T follicular helper cell (primary cell): Measurements from ENCODE around the gene NADSYN1.

ENCODE experiments used
- DNase-seq: peaks from one replicate; pipeline ENCODE4 v3.0.0-alpha.2; 2020; ENCODE audit warnings: low read depth

Gene NADSYN1

DNA sequence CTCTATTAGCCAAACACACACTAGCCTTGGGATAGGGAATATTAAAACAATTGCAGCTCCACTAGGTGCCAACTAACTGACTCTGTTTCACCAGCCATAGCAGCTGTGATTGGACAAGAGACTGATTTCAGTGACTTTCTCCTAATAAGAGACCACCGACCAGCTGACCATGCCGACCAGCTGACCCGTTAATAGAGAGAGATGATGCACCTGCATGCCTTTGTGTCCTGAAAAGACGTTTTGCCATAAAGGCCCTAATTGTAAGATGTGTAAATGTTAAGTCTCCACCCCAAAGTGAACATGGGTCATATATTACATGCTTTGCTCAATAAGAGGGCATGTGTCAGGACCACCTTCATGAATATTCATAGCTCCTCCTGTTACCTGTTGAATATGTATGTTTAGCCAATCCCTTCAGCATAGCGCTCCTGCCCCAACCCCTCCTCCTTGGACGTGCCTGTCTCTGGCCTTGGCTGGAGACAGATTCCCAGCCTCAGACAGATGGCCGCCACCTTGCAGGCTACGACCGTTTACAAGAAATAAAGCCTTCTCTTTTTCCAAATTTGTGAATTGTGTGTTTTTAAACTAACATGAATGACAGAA is 1.3 kb upstream of the NADSYN1 start:
- DNase-seq: no peak

GRCh38 chr11:71452199-71453036 is 585 bp upstream of the NADSYN1 start:
- peak; percentile 63 for DNase-seq

DNA sequence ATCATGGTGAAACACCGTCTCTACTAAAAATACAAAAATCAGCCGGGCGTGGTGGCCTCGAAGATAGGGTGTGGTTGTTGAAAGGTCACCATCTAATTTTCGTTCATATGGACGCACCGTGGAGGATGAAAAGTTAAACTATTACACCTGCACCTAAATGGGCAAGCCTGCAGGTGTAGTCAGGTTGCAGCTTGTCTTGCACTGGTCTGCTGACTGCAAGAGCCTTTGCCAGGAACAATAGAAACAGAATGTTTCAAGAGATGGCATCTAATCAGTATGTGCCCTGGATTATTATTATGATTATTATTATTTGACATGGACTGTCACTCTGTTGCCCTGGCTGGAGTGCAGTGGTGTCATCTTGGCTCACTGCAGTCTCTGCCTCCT is 908 bp downstream of the NADSYN1 start:
- no peak for DNase-seq

DNA sequence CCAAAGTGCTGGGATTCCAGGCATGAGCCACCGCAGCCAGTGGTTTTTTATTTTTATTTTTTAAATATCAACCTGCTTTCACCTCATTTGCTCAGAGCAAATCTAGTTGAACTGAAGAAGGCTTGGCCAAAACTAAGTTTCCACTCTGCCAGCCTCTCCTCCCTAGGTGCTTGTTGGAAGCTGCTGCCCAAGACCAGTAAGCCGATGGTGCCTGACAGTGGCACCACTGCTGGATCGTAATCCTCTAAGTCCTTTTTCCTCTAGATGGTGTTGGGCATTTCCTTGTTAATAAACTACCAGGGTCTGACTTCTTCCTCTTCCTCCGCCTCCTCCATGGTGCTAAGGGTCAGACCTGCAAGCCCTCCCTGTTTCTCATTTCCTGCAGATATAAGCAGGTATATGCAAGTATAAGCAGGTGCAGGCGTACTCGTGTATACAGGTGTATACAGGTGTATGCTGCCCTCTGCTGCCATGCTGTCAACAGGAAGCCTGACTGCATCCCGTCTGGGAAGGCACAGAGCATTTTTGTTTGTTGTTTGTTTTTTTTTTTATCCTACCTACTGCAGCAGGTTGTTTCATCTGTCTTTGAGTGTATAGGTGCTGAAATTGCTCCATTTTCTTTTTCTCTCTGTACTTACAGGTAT is 1.6 kb downstream of the NADSYN1 start:
- DNase-seq: peak; percentile 39

DNA sequence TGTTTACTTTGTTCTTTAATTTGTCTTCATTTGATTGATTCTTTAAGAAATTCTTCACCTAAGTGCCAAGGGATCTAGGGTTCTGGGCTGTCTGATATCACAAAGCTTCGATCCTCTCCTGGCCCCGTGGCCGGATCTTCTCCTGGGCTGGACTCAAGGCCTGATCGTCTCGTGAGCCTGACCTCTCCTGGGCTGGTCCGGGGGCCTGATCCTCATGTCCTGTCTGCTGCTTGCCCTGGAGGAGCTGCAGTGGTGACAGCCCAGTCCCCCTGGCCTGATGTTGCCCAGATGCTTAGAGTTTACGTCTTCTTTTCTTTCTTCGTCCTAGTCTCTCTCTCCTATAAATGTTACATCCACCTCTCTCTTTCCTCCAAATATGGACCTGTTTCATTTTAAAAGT is 3.3 kb downstream of the NADSYN1 start:
- no peak for DNase-seq

DNA sequence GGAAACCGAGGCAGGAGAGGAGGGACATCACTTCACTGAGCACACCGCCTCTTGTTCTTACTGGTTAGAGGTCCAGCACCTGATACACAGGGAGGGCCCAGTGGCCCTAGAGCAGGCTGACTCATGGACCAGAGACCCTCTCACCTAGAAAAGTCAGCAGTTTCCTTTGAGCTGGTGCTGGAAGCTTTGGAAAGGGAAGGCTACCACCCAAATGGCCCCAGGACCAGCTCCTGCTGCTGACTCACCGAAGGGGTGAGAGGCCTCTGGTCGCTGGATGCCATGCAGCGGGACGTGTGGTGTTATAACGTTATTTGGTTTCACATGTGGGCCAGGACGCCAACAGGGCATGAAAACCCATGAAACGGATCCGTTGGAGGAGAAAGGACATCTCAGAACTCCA is 3.8 kb downstream of the NADSYN1 start:
- DNase-seq: no peak

- no peak for DNase-seq
Observed at GRCh38 chr11:71458146-71459070, 5.4 kb downstream of the NADSYN1 start.

DNA sequence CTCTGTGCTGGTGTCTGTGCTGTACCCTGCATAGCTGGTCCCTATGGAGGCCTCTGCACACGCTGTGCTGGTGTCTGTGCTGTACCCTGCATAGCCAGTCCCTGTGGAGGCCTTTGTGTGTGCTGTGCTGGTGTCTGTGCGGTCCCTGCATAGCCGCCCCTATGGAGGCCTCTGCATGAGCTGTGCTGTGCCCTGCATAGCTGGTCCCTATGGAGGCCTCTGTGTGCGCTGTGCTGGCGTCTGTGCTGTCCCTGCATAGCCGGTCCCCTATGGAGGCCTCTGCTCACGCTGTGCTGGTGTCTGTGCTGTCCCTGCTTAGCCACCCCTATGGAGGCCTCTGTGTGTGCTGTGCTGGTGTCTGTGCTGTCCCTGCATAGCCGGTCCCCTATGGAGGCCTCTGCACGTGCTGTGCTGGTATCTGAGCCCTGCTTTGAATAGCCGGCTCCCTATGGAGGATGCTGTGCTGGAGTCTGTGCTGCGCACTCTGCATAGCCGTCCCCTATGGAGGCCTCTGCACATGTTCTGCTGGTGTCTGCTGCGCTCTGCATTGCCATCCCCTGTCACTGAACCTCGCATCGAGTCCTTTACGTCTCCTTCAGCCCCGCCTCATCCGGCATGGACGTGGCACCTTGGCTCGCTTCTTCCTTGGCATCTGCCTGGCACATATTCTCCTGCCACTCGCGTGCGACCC is 6.2 kb downstream of the NADSYN1 start:
- DNase-seq: no peak

GRCh38 chr11:71459767-71460320 is 6.8 kb downstream of the NADSYN1 start:
- DNase-seq: no peak

GRCh38 chr11:71461696-71462095 is 8.7 kb downstream of the NADSYN1 start:
- no peak for DNase-seq

DNA sequence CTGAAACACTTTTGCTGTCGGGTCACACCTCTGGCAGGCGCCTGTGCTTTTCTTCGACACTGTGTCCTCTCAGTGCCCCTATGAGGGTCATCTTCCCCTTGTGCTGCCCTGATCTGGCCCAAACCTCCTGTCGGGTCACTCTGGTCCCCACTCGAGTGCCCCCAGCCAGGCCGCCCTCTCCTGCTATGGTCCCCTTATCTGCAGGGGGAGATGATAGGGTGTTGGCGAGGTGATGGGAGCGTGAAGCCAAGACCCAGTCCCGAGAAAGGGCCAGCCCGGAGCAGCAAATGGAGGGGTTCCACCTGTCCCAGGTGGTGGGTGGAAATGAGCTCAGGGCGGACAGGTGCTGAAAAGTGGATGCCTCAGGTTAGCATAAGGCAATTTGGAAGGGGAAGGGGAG is 9.7 kb downstream of the NADSYN1 start:
- no peak for DNase-seq

DNA sequence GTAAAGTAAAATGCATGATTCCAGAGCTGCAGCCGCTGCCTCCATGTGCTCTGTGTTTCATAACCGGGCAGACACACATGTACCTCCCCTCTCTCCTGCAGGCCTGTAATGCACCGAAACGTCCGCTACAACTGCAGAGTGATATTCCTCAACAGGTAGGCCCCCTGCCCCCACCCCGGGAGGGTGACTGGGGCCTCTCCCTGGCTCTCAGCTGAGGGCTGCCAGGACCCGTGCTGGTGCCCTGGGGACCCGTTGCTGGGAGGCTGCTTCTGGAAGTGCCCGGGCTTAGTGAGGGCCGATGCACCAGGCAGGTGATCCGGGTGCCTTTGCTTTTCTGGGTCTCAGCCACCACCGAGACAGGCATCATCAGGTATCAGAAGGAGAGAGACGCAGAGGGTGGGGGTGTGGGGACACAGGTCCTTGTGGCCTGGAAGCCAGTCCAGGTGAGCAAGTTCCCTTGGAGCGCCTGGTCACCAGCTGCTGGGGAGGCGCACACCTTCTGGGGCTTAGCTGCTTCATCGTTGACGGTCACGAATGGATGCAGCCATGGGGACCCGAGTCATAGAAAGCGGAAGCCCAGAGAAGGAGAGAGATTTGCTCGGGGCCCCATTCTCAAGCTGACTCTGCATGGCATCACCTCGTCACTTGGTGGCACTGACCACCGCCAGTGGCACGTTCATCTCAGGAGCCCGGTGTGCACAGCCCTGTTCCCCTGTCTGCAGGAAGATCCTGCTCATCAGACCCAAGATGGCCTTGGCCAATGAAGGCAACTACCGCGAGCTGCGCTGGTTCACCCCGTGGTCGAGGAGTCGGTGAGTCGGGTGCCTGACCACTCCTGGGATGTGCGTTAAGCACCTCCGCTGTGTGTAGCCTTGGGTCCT is 10.6 kb downstream of the NADSYN1 start:
- DNase-seq: no peak

- no peak for DNase-seq
Observed at GRCh38 chr11:71465054-71465453, 12.1 kb downstream of the NADSYN1 start.

DNA sequence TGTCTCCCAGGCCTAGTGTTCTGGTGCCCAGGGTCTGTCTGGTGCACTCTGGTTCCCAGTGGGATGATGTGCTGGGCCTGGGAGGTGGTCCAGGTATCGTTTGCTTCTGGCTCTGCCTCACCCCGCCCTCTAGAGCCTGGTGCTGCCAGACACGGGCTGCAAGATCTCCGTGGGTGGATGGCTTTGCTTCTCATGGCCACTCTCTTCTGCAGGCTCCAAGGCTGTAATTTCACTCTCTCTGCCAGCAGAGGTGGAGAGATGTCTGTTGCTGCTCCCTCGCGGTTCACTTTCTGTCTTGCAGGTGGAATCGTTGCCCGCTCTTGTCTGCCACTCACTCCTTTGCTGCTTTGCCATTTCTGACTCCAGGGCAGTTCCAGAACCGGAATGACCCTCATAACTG is 13.4 kb downstream of the NADSYN1 start:
- no peak for DNase-seq

- DNase-seq: no peak
Observed at GRCh38 chr11:71467164-71467563, 14.2 kb downstream of the NADSYN1 start.

GRCh38 chr11:71470946-71471345 is 17.9 kb downstream of the NADSYN1 start:
- DNase-seq: no peak

DNA sequence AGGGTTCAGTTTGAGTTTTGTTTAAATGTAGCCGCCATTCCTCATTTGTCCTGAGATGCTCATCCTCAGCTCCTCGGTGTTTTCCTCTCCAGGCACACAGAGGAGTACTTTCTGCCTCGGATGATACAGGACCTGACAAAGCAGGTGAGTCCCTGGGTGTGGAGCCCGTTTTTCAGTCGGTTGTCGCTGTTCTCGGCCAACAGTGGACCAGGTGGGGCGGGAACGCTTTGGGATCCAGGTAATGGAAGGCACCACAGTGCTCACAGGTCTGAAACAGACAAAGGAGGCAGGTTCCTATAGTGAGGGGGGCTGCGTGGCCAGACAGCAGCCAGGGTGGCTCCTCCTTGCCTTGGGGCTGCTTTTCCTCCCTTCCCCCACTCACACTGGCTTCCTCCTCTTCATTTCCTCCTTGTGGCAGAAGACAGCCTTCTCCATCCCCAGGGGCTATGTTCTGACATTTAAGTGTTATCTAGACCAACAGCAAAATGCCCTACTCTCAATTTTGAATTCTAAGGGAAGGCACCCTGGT is 19.4 kb downstream of the NADSYN1 start:
- DNase-seq: no peak

GRCh38 chr11:71472941-71473792 is 20.2 kb downstream of the NADSYN1 start:
- no peak for DNase-seq

DNA sequence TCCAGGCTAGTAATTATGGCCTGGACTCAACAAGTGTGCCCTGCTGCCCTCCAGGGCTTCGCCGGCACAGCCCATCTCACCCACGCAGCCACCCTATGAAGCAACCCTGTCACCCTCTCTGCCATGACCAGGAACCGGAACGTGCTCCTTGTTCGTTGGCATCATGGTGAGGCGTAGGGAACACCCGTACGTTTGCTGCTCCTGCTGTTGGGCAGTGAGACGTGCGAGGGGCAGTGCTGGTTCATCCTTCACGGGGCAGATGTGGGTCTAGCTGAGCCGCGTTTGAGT is 20.7 kb downstream of the NADSYN1 start:
- no peak for DNase-seq
